ENCODE data around the gene ADSS1.

Gene ADSS1

GRCh38 chr14:104687601-104688504 is 36.2 kb upstream of the ADSS1 start:
- peak; percentile 90 for TF ChIP-seq TEAD4 (IDR thresholded peaks at IDR 0.05)
- TF ChIP-seq RAD21 (IDR thresholded peaks at IDR 0.05; ENCODE audit: low read depth) = peak; percentile 11; the same call in 1 of the 2 replicates
- TF ChIP-seq NFIC (IDR thresholded peaks at IDR 0.05) = peak; percentile 91
- peak; percentile 83 for TF ChIP-seq TCF12 (IDR thresholded peaks at IDR 0.05; ENCODE audit: low read depth)
- TF ChIP-seq FOXM1 (IDR thresholded peaks at IDR 0.05; ENCODE audit: borderline replicate concordance, low read depth) = peak; percentile 35; the same call in 1 of the 2 replicates
- peak; percentile 36; the same call in 1 of the 2 replicates for TF ChIP-seq TAF1 (IDR thresholded peaks at IDR 0.05; ENCODE audit: low read depth)
- TF ChIP-seq ZBTB7A (IDR thresholded peaks at IDR 0.05; ENCODE audit: low read depth) = peak; percentile 92
- TF ChIP-seq CREB1 (IDR thresholded peaks at IDR 0.05; ENCODE audit: low read depth) = no peak
- peak; percentile 68 for TF ChIP-seq MAX (IDR thresholded peaks at IDR 0.05)
- peak; percentile 30; the same call in 1 of the 2 replicates for TF ChIP-seq USF1 (IDR thresholded peaks at IDR 0.05)
- no peak for TF ChIP-seq EGR1 (IDR thresholded peaks at IDR 0.05)
- TF ChIP-seq EP300 (IDR thresholded peaks at IDR 0.05; ENCODE audit: borderline replicate concordance) = no peak; the same call in 1 of the 2 replicates

DNA sequence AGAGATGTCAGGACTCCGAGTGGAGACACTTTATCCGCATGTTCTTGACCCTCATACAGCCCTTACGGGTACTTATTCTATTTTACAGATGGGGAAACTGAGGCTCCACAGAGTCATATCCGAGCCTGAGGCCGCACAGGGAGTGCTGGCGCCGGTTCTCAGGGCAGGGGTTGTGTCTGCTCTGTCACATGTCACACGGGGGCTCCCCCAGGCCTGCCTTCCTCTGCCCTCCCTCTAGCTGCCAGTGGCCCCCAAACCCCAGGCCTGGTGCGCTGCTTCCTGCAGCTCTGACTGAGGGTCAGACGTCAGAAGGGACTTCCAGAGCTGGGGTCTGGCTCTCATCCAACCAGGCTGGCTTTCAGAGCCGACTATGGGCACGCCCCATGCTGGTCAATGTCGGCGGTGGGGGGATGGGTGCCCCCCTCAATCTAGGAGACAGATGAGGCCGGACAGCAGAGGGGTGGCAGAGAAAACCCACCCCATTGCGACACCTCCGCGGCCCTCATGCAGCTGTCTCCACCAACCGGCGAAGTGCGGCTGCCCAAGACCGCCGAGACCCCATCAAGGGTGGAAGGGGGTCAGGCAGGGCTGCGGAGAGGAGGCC is 35.4 kb upstream of the ADSS1 start:
- TF ChIP-seq NFIC (IDR thresholded peaks at IDR 0.05) (peak; percentile 39; the same call in 1 of the 2 replicates), RAD21 (IDR thresholded peaks at IDR 0.05; ENCODE audit: low read depth) (no peak)

DNA sequence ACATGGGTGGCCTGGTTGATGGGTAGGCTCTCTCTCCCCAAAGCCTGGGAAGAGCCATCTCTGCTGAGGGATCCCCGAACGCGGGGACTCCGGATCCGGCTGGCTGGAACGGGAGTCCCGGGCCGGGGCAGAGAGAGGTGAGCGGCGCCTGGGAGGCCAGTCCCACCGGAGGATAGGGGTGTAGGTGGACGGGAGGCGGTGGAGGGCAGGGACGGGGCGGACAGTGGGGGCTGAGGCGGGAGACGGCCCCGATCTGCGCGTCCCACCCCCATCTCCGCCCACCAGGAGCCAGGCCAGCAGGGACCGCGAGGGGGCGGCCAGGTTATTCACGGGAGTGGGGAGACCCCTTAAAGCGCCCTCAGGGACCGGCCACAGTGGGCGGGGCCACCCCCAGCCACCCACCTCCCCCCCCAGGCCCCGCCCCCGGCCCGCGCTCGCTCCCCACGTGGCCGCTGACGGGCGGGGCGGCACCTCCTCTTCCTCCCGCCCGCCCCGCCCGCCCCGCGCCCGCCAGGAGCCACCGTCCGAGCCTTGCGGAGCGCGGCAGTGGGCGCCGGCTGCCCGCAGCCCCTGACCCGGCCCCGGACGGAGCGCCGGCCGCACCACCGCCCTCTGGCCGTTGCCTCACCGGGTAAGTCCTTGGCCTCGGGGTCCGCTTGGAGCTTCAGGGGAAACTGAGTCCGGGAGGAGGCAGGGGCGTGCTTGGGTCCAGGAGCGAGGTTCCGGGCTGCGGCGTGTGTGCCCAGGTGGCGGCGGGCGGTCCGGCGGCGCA is 34.7 kb upstream of the ADSS1 start, which contains the start of gene INF2:
Gene INF2 (plus strand): TSS at position 510 of the 772 bp plus-strand sequence. CDS start 11,748 bp downstream, outside the sequence.
- TF ChIP-seq USF1 (IDR thresholded peaks at IDR 0.05) = peak; percentile 74
- TF ChIP-seq MAX (IDR thresholded peaks at IDR 0.05) = peak; percentile 27; the same call in 1 of the 2 replicates
- TF ChIP-seq FOXM1 (IDR thresholded peaks at IDR 0.05; ENCODE audit: borderline replicate concordance, low read depth) = no peak
- no peak for TF ChIP-seq TCF12 (IDR thresholded peaks at IDR 0.05; ENCODE audit: low read depth)
- peak; percentile 34; the same call in 1 of the 2 replicates for TF ChIP-seq TAF1 (IDR thresholded peaks at IDR 0.05; ENCODE audit: low read depth)
- peak; percentile 83; the same call in 1 of the 2 replicates for TF ChIP-seq ZBTB7A (IDR thresholded peaks at IDR 0.05; ENCODE audit: low read depth)

- TF ChIP-seq FOXM1 (IDR thresholded peaks at IDR 0.05; ENCODE audit: borderline replicate concordance, low read depth) (no peak), NFIC (IDR thresholded peaks at IDR 0.05) (no peak), TCF12 (IDR thresholded peaks at IDR 0.05; ENCODE audit: low read depth) (peak; percentile 40; the same call in 1 of the 2 replicates), CREB1 (IDR thresholded peaks at IDR 0.05; ENCODE audit: low read depth) (no peak), EP300 (IDR thresholded peaks at IDR 0.05; ENCODE audit: borderline replicate concordance) (no peak), EGR1 (IDR thresholded peaks at IDR 0.05) (peak; percentile 53; the same call in 1 of the 2 replicates), ZBTB7A (IDR thresholded peaks at IDR 0.05; ENCODE audit: low read depth) (peak; percentile 53; the same call in 1 of the 2 replicates), MAX (IDR thresholded peaks at IDR 0.05) (0 out of 2 replicates have a peak, but pooled peaks have one; percentile 9), CEBPB (IDR thresholded peaks at IDR 0.05) (no peak), USF1 (IDR thresholded peaks at IDR 0.05) (no peak), TEAD4 (IDR thresholded peaks at IDR 0.05) (no peak)
These were observed 33.9 kb upstream of the ADSS1 start for GRCh38 chr14:104689881-104690711.

DNA sequence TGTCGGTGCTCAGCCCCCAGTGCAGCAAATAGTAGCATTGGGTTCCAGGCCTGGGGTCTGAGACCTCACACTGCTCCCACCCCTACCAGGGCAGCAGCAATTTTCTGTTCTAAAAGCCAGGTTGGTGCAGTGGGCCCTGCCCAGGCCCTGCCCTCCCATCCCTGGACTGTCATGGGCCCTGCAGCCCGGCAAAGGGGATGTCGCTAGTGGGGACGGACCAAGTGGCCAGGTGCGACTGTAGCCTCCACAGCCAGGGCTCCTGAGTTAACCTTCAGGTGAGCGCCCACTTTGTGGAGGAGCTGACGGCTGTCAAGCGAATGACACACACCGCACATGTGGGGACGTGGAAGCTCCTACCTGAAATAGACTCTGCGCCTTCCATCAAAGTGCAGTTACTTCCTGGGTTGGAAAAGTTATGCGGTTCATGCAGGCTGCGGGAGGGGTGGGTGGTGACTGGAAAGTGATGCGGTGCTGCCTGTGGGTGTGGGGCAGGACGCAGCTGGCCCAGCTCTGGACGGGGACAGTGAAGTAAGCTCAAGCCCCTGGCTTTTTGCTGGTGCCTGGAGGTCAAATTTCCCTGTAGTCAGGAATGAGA is 33.1 kb upstream of the ADSS1 start:
- no peak for TF ChIP-seq REST (IDR thresholded peaks at IDR 0.05; ENCODE audit: low read depth)
- 0 out of 2 replicates have a peak, but pooled peaks have one; percentile 15 for TF ChIP-seq TCF12 (IDR thresholded peaks at IDR 0.05; ENCODE audit: low read depth)
